A673 (cell line): ENCODE data around the gene RNF5. TPM values are rescaled to one million over a fixed set of nuclear protein-coding genes. Genes with fewer than 3 reads are reported as not detected.

Experiments used
- BruUV-seq: library from RNA; stranded (reverse); fragments of 400-500 nt; replicated peaks from 2 replicates; lab custom pipeline; 2021; lab: Mats Ljungman, UMichigan
- CTCF ChIA-PET: fragments of 300-600 bp; sonication (Branson Sonifier 250); formaldehyde crosslinking; loops from one replicate; lab custom pipeline; 2022; ENCODE audit warnings: antibody characterized with exemption; lab: Charles Lee
- POLR2A ChIA-PET: fragments of 300-600 bp; sonication (Branson Sonifier 250); formaldehyde crosslinking; loops from one replicate; lab custom pipeline; 2022; ENCODE audit warnings: antibody characterized with exemption; ENCODE audit not compliant: low non-redundant PET; lab: Charles Lee
- DNase-seq: peaks from one replicate; pipeline ENCODE4 v3.0.0-alpha.2; 2015; ENCODE audit warnings: low spot score
- H3K27ac ChIP-seq: fragments of 200-600 bp; sonication (generic); 2 replicates; pipeline ENCODE4 v1.5.1; 2016; ENCODE audit warnings: mixed run types, low read depth, mild to moderate bottlenecking, mixed read lengths, antibody characterized with exemption, low read length; ENCODE audit not compliant: poor library complexity, severe bottlenecking
- H3K27me3 ChIP-seq: fragments of 200-600 bp; sonication (generic); replicated peaks from 2 replicates; pipeline ENCODE4 v1.6.1; 2017; ENCODE audit warnings: mixed run types, low read depth, mild to moderate bottlenecking, mixed read lengths, antibody characterized with exemption, low read length; ENCODE audit not compliant: insufficient read depth, poor library complexity
- H3K36me3 ChIP-seq: fragments of 200-600 bp; sonication (generic); 2 replicates; pipeline ENCODE4 v1.6.1; 2016; ENCODE audit warnings: mixed run types, mild to moderate bottlenecking, mixed read lengths, antibody characterized with exemption, low read length; ENCODE audit not compliant: insufficient read depth, poor library complexity, severe bottlenecking
- H3K4me1 ChIP-seq: fragments of 200-600 bp; sonication (generic); 2 replicates; pipeline ENCODE4 v1.6.1; 2017; ENCODE audit warnings: mixed run types, mild to moderate bottlenecking, mixed read lengths, antibody characterized with exemption, low read length; ENCODE audit not compliant: insufficient read depth, poor library complexity, severe bottlenecking
- H3K4me3 ChIP-seq: fragments of 200-600 bp; sonication (generic); 2 replicates; pipeline ENCODE4 v1.5.1; 2016; ENCODE audit warnings: low read depth, mixed run types, mild to moderate bottlenecking, mixed read lengths, low read length; ENCODE audit not compliant: poor library complexity, severe bottlenecking
- H3K9me3 ChIP-seq: fragments of 200-600 bp; sonication (generic); 2 replicates; pipeline ENCODE4 v1.6.1; 2016; ENCODE audit warnings: mixed run types, low read depth, mild to moderate bottlenecking, mixed read lengths, antibody characterized with exemption, low read length; ENCODE audit not compliant: poor library complexity, severe bottlenecking
- EZH2 ChIP-seq: fragments of 200-600 bp; sonication (generic); IDR thresholded peaks from 2 replicates; pipeline ENCODE4 v1.6.1; 2017; ENCODE audit warnings: borderline replicate concordance, low read depth, mild to moderate bottlenecking, mixed read lengths, antibody characterized with exemption, low read length; ENCODE audit not compliant: poor library complexity, severe bottlenecking
- intact Hi-C: fragments of 100-400 bp; cut with micrococcal nuclease; formaldehyde crosslinking; loops from one replicate; pipeline ENCODE4 v1.10.0; 2022; ENCODE audit not compliant: unreplicated experiment
- total RNA-seq: library from RNA; stranded (reverse); gene quantifications from 2 replicates; pipeline ENCODE4 v1.2.3, GENCODE V29; 2021
- TF ChIP-seq, protein P1 (sequence below): fragments of 300-800, 200-600 bp; sonication (generic); conservative IDR thresholded peaks from 2 replicates; pipeline ENCODE4 v1.5.1; 2017; ENCODE audit warnings: low read depth, mild to moderate bottlenecking, antibody characterized with exemption, low read length, moderate library complexity, mixed read lengths

Gene RNF5
- total RNA-seq, 1 experiment from 2014 or later, result 62.9 TPM

DNA sequence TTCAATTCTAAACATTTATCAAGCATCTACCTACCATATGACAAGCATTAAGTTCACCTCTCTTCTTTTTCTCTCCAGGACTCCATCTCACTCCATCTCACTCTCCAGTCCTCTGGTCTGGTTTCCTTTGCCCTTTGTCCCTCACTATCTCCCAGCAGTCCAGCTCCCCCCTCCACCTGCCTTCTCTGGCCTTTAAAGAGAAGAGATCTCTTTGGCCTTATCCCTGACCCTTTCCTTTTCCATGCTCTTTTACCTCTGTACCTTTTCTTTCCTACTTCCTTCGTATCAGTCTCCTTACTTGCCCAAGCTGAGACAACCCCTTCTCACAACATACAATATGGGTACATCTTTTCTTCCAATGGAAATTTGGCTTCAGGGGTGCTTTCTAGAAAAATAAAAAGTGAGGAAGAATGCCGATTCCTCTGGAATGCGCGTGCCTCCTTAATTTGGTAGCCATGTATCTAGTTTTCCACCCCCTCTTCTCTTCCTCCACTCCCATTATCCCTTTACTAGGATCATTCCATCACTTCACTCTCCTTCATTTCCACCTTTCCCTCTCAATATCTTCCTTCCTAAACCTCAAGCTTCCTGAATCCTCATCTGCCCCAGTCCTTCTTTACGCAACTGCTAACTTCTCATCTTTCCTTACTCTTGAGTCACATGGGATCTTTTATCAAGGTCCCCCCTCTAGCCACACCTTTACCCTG lies 1.6 kb upstream of the RNF5 start:
- ChIA-PET POLR2A (no interaction called here), CTCF (no interaction called here)
- no peak for DNase-seq
- H3K27me3 ChIP-seq, result no peaks in the 10 kb centered on the region
- H3K27ac ChIP-seq, result peak overlapping the region; percentile 97
- TSS peak; percentile 90 for BruUV-seq
- H3K4me1 ChIP-seq, result peaks cover 25% of the 10 kb centered on the region
- TF ChIP-seq EZH2, result no peak
- TF ChIP-seq, protein P1, sequence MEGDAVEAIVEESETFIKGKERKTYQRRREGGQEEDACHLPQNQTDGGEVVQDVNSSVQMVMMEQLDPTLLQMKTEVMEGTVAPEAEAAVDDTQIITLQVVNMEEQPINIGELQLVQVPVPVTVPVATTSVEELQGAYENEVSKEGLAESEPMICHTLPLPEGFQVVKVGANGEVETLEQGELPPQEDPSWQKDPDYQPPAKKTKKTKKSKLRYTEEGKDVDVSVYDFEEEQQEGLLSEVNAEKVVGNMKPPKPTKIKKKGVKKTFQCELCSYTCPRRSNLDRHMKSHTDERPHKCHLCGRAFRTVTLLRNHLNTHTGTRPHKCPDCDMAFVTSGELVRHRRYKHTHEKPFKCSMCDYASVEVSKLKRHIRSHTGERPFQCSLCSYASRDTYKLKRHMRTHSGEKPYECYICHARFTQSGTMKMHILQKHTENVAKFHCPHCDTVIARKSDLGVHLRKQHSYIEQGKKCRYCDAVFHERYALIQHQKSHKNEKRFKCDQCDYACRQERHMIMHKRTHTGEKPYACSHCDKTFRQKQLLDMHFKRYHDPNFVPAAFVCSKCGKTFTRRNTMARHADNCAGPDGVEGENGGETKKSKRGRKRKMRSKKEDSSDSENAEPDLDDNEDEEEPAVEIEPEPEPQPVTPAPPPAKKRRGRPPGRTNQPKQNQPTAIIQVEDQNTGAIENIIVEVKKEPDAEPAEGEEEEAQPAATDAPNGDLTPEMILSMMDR, result no peak
- H3K36me3 ChIP-seq, result peaks cover 6% of the 10 kb centered on the region
- peak overlapping the region; percentile 97 for H3K4me3 ChIP-seq
- H3K9me3 ChIP-seq, result no peaks in the 10 kb centered on the region
- intact Hi-C loops, result no loop called here

DNA sequence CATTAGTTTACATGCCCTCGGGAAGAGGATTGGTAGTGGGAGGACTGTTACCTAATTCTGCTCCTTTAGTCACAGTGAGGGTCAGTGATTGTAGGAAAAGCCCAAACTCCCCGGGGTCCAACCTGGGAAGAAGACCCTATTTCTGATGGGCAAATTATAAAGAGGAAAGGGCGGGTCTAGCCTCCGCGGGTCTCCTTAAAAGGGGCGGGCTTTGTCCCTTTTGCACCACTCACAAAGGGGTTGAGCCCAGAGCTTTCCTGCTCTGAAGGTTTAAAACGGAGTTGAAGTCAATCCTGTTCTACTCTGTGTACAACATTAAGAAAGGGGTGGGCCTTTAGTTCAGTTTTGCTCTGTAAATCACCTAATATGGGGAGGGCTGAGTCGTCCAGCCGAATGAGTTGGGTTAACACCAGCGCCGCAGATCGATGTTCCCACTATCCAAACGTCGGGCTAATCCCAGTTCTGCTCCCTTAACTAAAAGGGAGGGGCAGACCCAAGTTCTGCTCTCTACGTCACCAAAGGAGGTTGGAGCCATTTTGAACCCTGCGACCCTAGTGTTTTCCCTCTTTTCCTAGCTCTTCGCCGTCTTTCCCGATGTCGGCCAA lies 920 bp upstream of the RNF5 start:
- Histone ChIP-seq H3K27ac (peak overlapping the region; percentile 97), H3K4me1 (peaks cover 25% of the 10 kb centered on the region), H3K27me3 (no peaks in the 10 kb centered on the region), H3K36me3 (peaks cover 6% of the 10 kb centered on the region), H3K9me3 (no peaks in the 10 kb centered on the region), H3K4me3 (peak overlapping the region; percentile 97)
- CTCF ChIA-PET, result interaction anchor here (1.0 kb wide), 1 partner anchor 18 kb away, joined by 3 read pairs; no protein-coding TSS in a partner anchor
- POLR2A ChIA-PET, result interaction anchor here (0.9 kb wide), 1 partner anchor 14 kb away, joined by 5 read pairs; no protein-coding TSS in a partner anchor
- TSS peak; percentile 24 for BruUV-seq
- intact Hi-C loops, result no loop called here
- DNase-seq, result peak; percentile 82
- TF ChIP-seq, protein P1, result no peak
- TF ChIP-seq EZH2, result no peak

DNA sequence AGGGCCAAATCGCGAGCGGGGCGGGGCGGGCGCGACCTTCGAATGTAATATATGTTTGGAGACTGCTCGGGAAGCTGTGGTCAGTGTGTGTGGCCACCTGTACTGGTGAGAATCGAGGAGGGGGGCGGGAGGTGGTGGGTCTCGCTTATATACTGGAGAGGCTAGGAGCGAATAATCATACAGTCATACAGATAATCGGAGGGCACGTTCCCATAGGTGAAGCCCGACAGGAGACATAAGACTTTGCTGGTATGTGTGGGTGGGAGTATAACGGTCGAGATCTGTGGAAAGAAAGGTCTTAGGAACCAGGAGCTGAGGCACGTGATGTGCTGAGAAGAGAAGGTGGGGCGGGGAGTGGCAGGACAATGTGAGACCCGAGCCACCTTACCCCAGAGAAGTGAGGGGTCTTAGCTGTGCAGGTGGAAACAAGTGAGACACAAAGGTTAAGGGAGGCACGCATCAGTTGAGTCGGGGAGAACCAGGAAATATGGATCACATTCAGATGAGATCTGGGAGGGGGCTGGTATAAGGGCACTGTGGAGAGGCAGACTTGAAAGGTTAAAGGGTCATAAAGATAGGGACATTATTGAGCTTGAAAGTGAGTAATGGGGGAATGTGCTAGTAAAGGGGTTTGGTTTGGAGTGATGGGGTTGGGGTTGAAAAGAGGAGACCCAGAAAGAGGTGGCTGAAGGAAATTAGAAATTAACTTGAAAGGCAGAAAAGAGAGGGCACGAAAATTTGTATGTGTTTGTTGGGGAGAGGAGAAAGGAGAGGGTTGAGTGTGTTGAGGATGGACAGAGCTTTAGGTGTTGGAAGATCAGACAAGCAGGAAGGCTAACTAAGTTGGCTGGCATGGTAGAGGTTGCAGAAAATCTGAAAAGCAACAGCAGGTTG lies 589 bp downstream of the RNF5 start:
- intact Hi-C loops, result no loop called here
- no peak for DNase-seq
- Histone ChIP-seq H3K27me3 (no peaks in the 10 kb centered on the region), H3K9me3 (no peaks in the 10 kb centered on the region), H3K36me3 (peaks cover 21% of the 10 kb centered on the region), H3K27ac (peak overlapping the region; percentile 97), H3K4me3 (peak overlapping the region; percentile 97), H3K4me1 (peaks cover 25% of the 10 kb centered on the region)
- no peak for TF ChIP-seq EZH2
- TF ChIP-seq, protein P1, result no peak
- no TSS peak for BruUV-seq
- POLR2A ChIA-PET, result interaction anchor here (0.5 to 0.9 kb wide), 3 partner anchors 15 to 218 kb away, joined by 3 to 6 read pairs (median 5); no protein-coding TSS in a partner anchor
- CTCF ChIA-PET, result no interaction called here
